WI38 (cell line): ENCODE data around the gene CDKN1C.
"Not testable (repeated sequence)": the region's sequence is repeated elsewhere in the genome, so short reads cannot be mapped to it uniquely, and the experiment has no call there.

Experiments used
- H3K4me3 ChIP-seq: 2 replicates; pipeline ENCODE4 v1.5.1; 2011; ENCODE audit warnings: low read depth, mild to moderate bottlenecking, control low read depth, low read length
- CTCF ChIP-seq: IDR thresholded peaks from 2 replicates; pipeline ENCODE4 v1.5.1; 2012; ENCODE audit warnings: low read depth, mild to moderate bottlenecking, control low read depth, low read length

Gene CDKN1C

GRCh38 chr11:2911088-2911784 is 25.7 kb upstream of the CDKN1C start:
- no peak for TF ChIP-seq CTCF
- H3K4me3 ChIP-seq, result no peak overlapping the region

DNA sequence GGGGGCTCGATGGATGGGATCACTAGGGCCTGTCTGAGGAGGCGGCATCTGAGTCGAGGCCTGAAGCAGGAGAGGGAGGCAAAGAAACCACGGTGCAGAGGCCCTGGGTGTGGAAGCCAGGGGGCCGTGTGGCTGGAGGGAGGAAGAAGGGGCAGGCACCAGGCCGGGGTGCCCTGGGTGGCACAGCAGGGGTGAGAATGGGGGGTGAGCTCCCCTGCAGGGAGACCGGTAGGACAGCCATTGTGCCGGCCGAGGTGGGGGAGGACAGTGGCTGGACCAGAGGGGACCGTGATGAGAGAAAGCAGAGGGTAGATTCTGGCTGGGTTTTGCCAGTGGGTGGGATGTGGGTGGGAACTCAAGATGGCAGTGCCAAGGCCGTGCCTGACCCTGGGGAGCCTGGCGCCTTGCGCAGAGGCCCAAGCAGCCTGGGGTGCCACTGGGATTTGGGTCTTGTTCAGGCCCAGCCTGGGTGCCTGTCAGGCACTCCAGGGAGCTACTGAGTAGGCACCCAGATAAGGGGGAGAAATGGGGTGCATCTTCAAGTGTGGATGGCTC is 24.9 kb upstream of the CDKN1C start:
- no peak overlapping the region for H3K4me3 ChIP-seq
- TF ChIP-seq CTCF, result no peak

GRCh38 chr11:2909133-2909902 is 23.7 kb upstream of the CDKN1C start:
- no peak overlapping the region for H3K4me3 ChIP-seq
- no peak for TF ChIP-seq CTCF

DNA sequence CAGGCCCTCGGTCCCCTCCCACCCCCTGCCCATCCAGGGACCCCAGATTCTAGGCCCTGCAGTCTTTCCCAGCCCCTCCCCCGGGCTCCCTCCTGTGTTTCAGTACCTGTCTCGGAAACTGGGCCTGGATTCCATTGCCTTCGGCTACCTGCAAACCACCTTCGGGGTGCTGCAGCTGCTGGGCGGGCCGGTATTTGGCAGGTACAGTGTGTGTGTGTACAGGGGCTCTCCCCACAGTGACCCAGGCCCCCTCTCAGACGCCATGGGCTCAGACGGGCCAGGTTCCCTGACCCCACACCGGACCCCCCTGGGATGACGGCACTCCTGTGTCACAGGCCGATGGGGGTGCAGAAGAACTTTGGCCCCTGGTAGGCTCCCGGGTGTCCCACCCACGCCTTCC is 22.6 kb upstream of the CDKN1C start:
- TF ChIP-seq CTCF, result no peak
- H3K4me3 ChIP-seq, result no peak overlapping the region

DNA sequence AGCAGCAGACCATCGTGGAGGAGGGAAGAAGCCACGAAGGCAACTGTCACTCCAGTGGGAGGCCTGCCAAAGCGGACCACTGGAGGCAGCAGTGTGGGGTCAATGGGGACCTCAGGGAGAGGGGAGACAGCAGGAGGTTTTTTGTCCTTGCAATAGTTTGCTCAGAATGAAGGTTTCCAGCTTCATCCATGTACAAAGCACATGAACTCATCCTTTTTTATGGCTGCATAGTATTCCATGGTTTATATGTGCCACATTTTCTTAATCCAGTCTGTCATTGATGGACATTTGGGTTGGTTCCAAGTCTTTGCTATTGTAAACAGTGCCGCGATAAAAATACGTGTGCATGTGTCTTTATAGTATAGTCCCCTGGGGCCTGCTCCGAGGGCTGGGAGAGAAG is 19.7 kb upstream of the CDKN1C start:
- not testable (repeated sequence) for H3K4me3 ChIP-seq

DNA sequence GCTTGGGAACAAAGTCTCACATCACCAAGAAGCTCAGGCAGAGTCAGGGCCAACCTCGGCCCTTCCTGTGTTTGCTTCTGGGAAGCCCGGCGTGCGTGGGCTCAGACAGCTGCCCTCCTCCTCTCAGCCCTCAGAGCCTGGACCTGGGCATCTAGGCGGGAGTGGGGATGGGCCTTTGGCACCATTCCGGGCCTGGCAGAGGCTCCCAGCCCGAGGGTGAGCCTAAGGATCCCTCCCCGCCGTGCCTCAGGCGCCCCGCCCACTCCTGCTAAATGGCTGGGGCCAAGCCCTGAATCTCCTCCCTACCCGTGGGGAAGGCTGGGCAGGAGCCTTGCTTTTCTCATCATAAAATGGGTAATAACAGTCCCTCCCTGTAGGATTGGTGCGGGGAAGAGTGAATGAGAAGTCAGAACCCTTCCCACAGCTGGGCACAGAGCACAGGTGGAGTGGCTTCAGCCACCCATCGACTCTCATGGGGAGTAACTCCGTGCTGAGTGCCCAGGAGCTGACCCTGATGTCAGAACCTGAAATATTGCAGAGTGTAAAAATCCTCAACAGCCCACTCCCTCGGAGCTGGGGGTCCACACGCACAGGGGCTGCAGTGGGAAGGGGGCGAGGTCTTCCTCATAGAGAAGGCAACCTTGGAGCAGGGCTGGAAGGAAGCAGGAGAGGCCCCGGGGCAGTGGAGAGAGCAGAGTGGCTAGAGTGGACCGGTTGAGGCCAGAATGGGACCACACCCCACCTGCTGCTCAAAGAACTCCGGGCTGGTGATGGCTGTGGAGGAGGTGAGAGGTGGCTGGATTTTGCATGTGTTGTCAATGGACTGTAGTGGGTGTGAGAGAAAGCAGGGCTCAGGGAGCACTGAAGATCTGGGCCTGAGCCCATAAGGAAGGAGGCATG is 18.8 kb upstream of the CDKN1C start:
- no peak for TF ChIP-seq CTCF
- H3K4me3 ChIP-seq, result no peak overlapping the region

- H3K4me3 ChIP-seq, result no peak overlapping the region
- no peak for TF ChIP-seq CTCF
Observed at GRCh38 chr11:2903672-2904011, 18.1 kb upstream of the CDKN1C start.
